Left cardiac atrium (tissue), 4 donors: ENCODE measurements around the gene KIR2DL3. TPM values are rescaled to one million over a fixed set of nuclear protein-coding genes. Genes with fewer than 3 reads are reported as not detected.
"Not testable (repeated sequence)": the region's sequence is repeated elsewhere in the genome, so short reads cannot be mapped to it uniquely, and the experiment has no call there.

Experiments
- ATAC-seq, 2 donors: fragments of 200-7000 bp; cut with Tn5 transposase; one replicate each; pipeline ENCODE4 v1.9.1; 2020; ENCODE audit warnings: mild to moderate bottlenecking in 2 of 2, moderate library complexity in 2 of 2
- DNase-seq: peaks from one replicate; pipeline ENCODE4 v3.0.0-alpha.2; 2020
- intact Hi-C, 2 donors: fragments of 100-400 bp; cut with DNase I; formaldehyde crosslinking; loops; one replicate each; pipeline versions ENCODE4 v1.14.1 to v1.15.1; 2022 to 2023
- long read RNA-seq: library from polyadenylated mRNA; unstranded; transcript quantifications from one replicate; pipeline ENCODE4 v2.0.0, GENCODE V29; 2021
- total RNA-seq, 2 donors: library from RNA; stranded (reverse); fragmentation: NEBNext Ultra II Directional; extraction: Animal tissue kit (Norgen Biotek cat#: 25700); gene quantifications; one replicate each; pipeline ENCODE4 v1.2.1, GENCODE V29; 2021
- donor health status: DM: no; HTN: yes; CAD: no.
- donor health status: DM: no; HTN: yes; CAD: no; lungs with severe emphysema.
- donor health status: DM: yes; HTN: yes; CAD: no.
- donor health status: Dilated cardiomyopathy.

Gene KIR2DL3
- total RNA-seq, result not detected
- long read RNA-seq, result 0 reads

DNA sequence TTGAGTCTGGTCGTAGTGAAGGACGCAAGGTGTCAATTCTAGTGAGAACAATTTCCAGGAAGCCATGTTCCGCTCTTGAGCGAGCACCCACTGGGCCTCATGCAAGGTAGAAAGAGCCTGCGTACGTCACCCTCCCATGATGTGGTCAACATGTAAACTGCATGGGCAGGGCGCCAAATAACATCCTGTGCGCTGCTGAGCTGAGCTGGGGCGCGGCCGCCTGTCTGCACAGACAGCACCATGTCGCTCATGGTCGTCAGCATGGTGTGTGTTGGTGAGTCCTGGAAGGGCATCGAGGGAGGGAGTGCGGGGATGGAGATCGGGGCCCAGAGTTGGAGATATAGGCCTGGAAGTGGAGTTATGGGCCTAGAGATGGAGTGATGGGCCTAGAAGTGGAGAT is at the start of gene KIR2DL3:
TSS of gene KIR2DL3 (plus strand) at position 208 of the 400 bp plus-strand sequence. CDS start at position 241, 33 bp downstream.
- DNase-seq, intact Hi-C loops, ATAC-seq: not testable (repeated sequence)

- ATAC-seq (no peak), DNase-seq (no peak)
- intact Hi-C loops, result no loop called here
Measured at GRCh38 chr19:54691582-54692297, 46.6 kb upstream of the KIR2DL3 start.

DNA sequence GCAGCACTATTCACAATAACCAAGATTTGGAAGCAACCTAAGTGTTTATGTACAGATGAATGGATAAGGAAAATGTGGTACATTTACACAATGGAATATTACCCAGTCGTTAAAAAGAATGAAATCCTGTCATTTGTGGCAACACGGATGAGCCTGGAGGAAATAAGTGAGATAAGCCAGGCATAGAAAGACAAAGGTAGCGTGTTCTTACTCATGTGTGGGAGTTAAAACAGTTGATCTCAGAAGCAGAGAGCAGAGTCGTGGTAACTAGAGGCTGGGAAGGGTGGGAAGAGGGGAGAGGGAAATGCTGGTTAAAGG is 46.1 kb upstream of the KIR2DL3 start:
- intact Hi-C loops, result no loop called here
- DNase-seq (no peak), ATAC-seq (no peak)

DNA sequence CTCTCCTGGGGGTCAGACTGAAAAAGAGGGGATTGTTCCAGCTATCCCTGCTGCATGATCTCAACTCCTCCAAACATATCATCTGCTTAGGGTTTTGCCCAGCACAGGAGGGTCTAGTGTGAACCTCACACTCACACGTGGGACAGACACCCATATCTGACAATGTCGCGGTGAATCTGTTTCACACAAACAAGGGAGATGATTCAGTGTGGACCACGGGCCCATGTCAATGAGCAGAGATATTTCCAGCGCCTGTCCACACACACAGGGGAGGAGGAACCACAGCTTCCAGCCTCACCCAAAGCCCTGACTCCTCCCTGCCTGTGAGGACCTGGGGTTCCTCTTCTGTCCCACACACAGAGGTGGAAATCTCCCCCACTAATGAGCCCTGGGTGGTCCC is 43.7 kb upstream of the KIR2DL3 start:
- ATAC-seq, result no peak

DNA sequence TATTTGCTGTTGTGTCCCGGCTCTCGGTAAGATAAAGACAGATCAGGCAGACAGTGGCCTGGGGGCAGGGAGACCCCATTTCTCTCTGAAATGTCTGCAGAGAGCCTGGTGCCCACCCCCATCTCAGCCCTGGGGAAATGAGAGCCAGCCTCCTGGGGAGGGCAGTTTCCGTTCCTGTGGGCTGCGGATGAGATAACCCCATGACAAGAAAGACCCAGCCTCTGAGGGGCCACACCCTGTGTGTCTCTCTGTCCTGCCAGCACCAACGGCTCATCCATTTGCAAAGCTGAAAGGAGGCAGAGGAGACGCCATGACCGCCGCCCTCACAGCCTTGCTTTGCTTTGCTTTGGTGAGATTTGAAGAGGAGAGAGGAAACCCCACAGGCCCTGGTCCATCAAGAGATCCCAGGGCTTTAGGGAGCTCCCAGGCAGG is 42.2 kb upstream of the KIR2DL3 start:
- ATAC-seq, result no peak

More for the DNA sequence above, 43.7 kb upstream of the KIR2DL3 start:
- intact Hi-C loops, result no loop called here
- no peak for DNase-seq

DNA sequence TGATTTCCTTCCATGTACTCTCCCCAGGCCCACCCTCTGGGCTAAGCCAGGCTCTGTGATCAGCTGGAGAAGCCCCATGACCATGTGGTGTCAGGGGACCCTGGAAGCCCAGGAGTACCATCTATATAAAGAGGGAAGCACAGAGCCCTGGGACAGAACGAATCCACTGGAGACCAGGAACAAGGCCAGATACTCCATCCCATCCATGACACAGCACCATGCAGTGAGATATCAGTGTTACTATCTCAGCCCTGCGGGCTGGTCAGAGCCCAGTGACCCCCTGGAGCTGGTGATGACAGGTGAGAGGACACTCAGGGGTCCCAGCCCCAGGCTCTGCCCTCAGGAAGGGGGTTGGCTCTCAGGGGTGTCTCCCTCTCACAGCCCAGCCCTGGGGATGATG is 41.5 kb upstream of the KIR2DL3 start:
- no peak for ATAC-seq
- intact Hi-C loops, result no loop called here
- DNase-seq, result no peak

More for the DNA sequence above, 42.2 kb upstream of the KIR2DL3 start:
- no peak for DNase-seq
- intact Hi-C loops, result no loop called here

GRCh38 chr19:54697716-54698115 is 40.6 kb upstream of the KIR2DL3 start:
- intact Hi-C loops, ATAC-seq, DNase-seq: not testable (repeated sequence)

GRCh38 chr19:54704928-54705327 is 33.4 kb upstream of the KIR2DL3 start:
- DNase-seq (no peak), ATAC-seq (no peak)
- intact Hi-C loops, result no loop called here

GRCh38 chr19:54707962-54708361 is 30.4 kb upstream of the KIR2DL3 start:
- no peak for ATAC-seq
- DNase-seq, result no peak
- intact Hi-C loops, result no loop called here

GRCh38 chr19:54708781-54709180 is 29.5 kb upstream of the KIR2DL3 start:
- intact Hi-C loops, result no loop called here
- ATAC-seq, result no peak
- DNase-seq, result no peak

GRCh38 chr19:54709212-54709948 is 28.9 kb upstream of the KIR2DL3 start:
- DNase-seq, result no peak
- no peak for ATAC-seq
- intact Hi-C loops, result no loop called here

GRCh38 chr19:54709956-54710355 is 28.4 kb upstream of the KIR2DL3 start:
- ATAC-seq, intact Hi-C loops, DNase-seq: not testable (repeated sequence)

GRCh38 chr19:54724142-54724541 is 14.2 kb upstream of the KIR2DL3 start, which contains the start of gene KIR3DL3:
Gene KIR3DL3 (plus strand): TSS chr19:54724442. CDS start chr19:54724497, 55 bp downstream.
- no peak for DNase-seq
- intact Hi-C loops, result no loop called here
- ATAC-seq, result no peak

DNA sequence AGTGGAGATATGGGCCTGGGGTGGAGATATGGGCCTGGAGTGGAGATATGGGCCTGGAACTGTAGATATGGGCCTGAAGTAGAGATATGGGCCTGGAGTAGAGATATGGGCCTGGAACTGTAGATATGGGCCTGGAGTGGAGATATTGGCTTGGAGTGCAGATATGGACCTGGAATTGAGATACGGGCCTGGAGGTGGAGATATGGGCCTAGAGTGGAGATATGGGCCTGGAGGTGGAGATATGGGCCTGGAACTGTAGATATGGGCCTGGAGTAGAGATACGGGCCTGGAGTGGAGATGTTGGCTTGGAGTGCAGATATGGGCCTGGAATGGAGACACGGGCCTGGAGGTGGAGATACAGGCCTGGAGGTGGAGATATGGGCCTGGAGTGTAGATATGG is 13.7 kb upstream of the KIR2DL3 start:
- no peak for DNase-seq
- no peak for ATAC-seq
- intact Hi-C loops, result no loop called here

GRCh38 chr19:54725321-54725720 is 13.0 kb upstream of the KIR2DL3 start:
- DNase-seq, result no peak
- intact Hi-C loops, result no loop called here
- ATAC-seq, result no peak

- ATAC-seq (no peak), DNase-seq (no peak)
- intact Hi-C loops, result no loop called here
Measured at GRCh38 chr19:54727562-54727961, 10.8 kb upstream of the KIR2DL3 start.

DNA sequence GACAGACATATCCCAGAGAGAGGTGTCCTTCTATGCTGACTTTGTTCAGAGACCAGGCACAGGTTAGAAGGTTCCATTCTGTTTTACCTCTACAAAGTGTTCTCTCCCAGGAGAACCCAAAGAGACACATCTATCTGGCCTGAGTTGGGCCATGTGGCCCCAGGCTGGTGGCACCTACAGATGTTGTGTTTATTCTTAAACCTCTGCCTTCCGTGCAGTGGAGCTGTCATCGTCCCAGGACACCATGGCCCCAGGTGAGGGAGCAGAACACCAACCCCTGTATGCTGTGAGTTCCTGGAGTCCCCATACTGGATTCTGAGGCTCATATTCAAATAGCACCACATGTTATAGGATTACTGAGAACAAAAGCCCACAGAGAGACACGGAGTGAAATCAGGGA is 10.1 kb upstream of the KIR2DL3 start:
- ATAC-seq, result no peak
- intact Hi-C loops, result no loop called here
- no peak for DNase-seq

GRCh38 chr19:54729416-54730188 is 8.7 kb upstream of the KIR2DL3 start:
- ATAC-seq, result no peak
- DNase-seq, result no peak
- intact Hi-C loops, result no loop called here

DNA sequence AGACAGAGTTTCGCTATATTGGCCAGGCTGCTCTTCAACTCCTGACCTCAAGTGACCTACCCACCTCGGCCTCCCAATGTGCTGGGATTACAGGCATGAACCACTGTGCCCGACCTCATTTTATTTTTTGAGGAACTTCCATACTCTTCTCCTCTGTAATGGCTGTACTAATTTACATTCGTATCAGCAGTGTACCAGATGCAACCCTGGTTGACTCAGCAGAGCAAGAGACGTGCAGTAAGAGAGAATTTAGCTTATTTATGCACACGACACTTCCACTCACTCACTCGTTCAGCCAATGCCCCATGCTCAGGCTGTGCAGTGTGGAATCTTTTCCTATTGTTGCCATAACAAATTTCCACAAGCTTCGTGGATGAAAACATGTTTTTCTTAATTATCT is 7.1 kb upstream of the KIR2DL3 start:
- ATAC-seq, result no peak
- DNase-seq, result no peak
- intact Hi-C loops, result no loop called here

DNA sequence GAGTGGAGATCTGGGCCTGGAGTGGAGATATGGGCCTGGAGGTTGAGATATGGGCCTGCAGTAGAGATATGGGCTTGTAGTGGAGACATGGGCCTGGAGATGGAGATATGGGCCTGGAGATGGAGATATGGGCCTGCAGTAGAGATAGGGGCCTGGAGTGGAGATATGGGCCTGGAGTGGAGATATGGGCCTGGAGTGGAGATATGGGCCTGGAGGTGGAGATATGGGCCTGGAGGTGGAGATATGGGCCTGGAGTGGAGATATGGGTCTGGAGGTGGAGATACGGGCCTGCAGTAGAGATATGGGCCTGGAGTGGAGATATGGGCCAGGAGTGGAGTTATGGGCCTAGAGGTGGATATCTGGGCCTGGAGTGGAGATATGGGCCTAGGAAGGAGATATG is 402 bp downstream of the KIR2DL3 start:
- intact Hi-C loops, result no loop called here
- DNase-seq, result no peak
- no peak for ATAC-seq
